ENCODE results near the gene SDE2. TPM values are rescaled to one million over a fixed set of nuclear protein-coding genes. Genes with fewer than 3 reads are reported as not detected.

Gene SDE2
- 10 to 100 TPM in 1 of 6 experiments, 1 to 10 TPM in 5; 7.1 to 10.9 (median 8.6) TPM for total RNA-seq
- long read RNA-seq, partial matches to known transcripts = 1 of 1 reads
- long read RNA-seq, other reads (novel, unspliced or antisense) = 0 of 1 reads

DNA sequence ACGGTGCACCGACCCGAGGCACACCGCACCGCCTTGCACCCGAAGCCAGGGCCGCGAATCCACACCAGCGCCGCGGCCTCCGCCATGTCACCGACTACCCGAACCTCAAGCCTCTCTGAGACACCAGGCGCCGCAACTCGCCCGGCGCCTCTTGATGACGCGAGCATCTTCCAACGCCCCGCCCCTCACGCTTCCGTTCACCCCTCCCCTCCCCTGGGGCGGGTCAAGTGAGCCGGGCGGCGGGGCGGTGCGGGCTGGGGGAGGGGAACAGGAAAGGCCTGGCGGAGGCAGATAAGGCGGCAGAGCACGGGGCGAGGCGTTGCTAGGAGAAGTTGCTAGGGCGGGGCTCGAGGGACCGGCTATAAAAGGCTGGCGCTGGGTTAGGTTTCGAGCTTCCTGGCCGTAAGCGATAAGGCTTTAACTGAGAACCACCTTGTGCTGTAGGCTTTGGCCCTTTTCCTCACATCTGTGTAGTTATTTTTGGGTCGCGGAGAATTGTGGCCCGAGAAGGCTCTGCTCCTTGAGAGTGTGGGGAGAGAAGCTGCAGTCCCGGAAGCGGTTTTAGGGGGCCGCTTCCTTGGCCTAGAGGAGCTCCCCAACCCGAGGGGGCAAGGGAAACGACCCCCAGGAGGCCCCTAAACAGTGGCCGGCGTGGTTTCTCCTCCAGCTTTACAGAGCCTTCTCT lies at the start of gene SDE2:
Gene SDE2, minus strand, starts transcription at position 117 of the 685 bp plus-strand sequence. Its CDS starts 31 bp downstream, at position 86.
- peaks cover 0 to 20% (median 6%) of the 10 kb centered on the region in 4 donors for H3K4me1 ChIP-seq

DNA sequence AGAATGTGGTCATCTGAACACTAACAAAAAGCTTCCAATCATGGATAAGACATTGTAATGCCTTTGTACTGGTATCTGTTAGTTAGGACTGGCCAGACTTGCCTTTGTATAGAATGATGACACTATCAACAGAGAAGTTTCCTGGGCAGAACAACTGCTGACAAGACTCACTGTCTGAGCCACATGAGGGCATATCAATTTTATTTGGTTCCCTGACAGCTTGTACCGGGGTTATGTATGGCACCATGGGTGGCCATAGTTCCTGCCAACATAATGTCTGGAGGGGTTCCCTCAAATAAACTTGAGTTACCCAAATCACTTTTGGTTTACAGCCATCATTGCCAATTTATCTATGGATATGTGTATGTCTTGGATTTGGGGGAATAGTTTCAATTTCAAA lies 49.7 kb upstream of the SDE2 start:
- no peaks in the 10 kb centered on the region for H3K27me3 ChIP-seq
- H3K4me3 ChIP-seq = no peak overlapping the region
- H3K9me3 ChIP-seq = no peaks in the 10 kb centered on the region
- no peaks in the 10 kb centered on the region for H3K4me1 ChIP-seq
- no peak for TF ChIP-seq POLR2A (IDR thresholded peaks at IDR 0.05)
- TF ChIP-seq, protein P1, sequence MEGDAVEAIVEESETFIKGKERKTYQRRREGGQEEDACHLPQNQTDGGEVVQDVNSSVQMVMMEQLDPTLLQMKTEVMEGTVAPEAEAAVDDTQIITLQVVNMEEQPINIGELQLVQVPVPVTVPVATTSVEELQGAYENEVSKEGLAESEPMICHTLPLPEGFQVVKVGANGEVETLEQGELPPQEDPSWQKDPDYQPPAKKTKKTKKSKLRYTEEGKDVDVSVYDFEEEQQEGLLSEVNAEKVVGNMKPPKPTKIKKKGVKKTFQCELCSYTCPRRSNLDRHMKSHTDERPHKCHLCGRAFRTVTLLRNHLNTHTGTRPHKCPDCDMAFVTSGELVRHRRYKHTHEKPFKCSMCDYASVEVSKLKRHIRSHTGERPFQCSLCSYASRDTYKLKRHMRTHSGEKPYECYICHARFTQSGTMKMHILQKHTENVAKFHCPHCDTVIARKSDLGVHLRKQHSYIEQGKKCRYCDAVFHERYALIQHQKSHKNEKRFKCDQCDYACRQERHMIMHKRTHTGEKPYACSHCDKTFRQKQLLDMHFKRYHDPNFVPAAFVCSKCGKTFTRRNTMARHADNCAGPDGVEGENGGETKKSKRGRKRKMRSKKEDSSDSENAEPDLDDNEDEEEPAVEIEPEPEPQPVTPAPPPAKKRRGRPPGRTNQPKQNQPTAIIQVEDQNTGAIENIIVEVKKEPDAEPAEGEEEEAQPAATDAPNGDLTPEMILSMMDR (IDR thresholded peaks at IDR 0.05) = no peak
- WGBS (ENCODE audit: insufficient coverage, low coverage, low lambda C conversion rate, missing lambda C conversion rate) = no CpG with 5 or more reads among the region's 1 CpG
- H3K27ac ChIP-seq = no peak overlapping the region
- intact Hi-C loops (cut with DNase I) = no loop called here
- H3K36me3 ChIP-seq = no peaks in the 10 kb centered on the region
- DNase-seq = no peak
- no peak for ATAC-seq

More for the DNA sequence above, at the start of gene SDE2:
- Histone ChIP-seq H3K4me3 (peak within 1 kb of the TSS; percentile 54 to 86 (median 84)), H3K9me3 (no peaks in the 10 kb centered on the region), H3K27me3 (no peaks in the 10 kb centered on the region), H3K27ac (peak within 1 kb of the TSS; percentile 90 to 95 (median 90)), H3K36me3 (peaks cover 0 to 10% (median 0%) of the 10 kb centered on the region in 4 donors)
- DNase-seq (peak; percentile 100), ATAC-seq (peak; percentile 96 to 99 (median 98))
- 0% methylated on average over 13 of the region's 53 CpGs for WGBS (ENCODE audit: insufficient coverage, low coverage, low lambda C conversion rate, missing lambda C conversion rate)
- intact Hi-C loops (cut with DNase I) = no loop called here
- TF ChIP-seq, protein P1 (IDR thresholded peaks at IDR 0.05) = no peak
- TF ChIP-seq POLR2A (IDR thresholded peaks at IDR 0.05) = peak; percentile 97

DNA sequence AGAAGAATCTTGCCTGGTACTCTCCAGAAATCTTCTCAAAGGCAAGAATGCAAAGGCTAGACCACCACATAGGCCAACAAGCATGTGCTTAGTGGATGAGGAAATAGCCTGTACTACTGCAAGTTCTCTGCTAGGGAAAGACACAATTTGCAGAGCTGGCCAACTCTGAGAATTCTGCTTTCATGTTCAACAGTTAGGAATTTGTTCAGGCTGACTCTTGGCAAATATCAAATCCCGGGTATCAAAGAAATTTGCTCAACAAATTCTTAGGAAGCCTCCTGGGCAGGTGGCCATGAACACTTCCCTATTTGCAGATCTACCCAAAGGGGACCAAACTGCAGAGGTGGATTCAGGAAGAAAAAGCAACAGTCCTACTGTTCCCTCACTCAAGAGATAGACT lies 48.4 kb upstream of the SDE2 start:
- no peak overlapping the region for H3K4me3 ChIP-seq
- 8% methylated on average over 1 of the region's 1 CpG for WGBS (ENCODE audit: insufficient coverage, low coverage, low lambda C conversion rate, missing lambda C conversion rate)
- intact Hi-C loops (cut with DNase I) = no loop called here
- no peak for TF ChIP-seq POLR2A (IDR thresholded peaks at IDR 0.05)
- no peaks in the 10 kb centered on the region for H3K4me1 ChIP-seq
- no peaks in the 10 kb centered on the region for H3K27me3 ChIP-seq
- no peak overlapping the region for H3K27ac ChIP-seq
- no peak for DNase-seq
- no peaks in the 10 kb centered on the region for H3K36me3 ChIP-seq
- ATAC-seq = peak in 2 of 4 donors; percentile 12 to 37
- no peaks in the 10 kb centered on the region for H3K9me3 ChIP-seq

DNA sequence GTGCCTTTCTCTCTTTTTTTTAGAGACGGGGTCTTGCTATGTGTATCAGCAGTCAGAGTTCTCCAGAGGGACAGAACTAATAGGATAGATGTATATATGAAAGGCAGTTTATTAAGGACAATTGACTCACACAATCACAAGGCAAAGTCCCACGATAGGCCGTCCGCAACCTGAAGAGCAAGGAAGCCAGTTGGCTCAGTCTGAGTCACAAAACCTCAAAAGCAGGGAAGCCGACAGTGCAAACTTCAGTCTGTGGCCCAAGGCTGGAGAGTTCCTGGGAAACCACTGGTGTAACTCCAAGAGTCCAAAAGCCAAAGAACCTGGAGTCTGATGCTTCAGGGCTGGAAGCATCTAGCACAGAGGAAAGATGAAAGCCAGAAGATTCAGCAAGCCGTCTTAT lies 47.1 kb upstream of the SDE2 start:
- intact Hi-C loops (cut with DNase I) = no loop called here
- Histone ChIP-seq H3K27me3 (no peaks in the 10 kb centered on the region), H3K4me3 (no peak overlapping the region), H3K27ac (no peak overlapping the region), H3K4me1 (no peaks in the 10 kb centered on the region), H3K36me3 (no peaks in the 10 kb centered on the region), H3K9me3 (no peaks in the 10 kb centered on the region)
- DNase-seq (no peak), ATAC-seq (peak in 3 of 4 donors; percentile 55 to 67 (median 59))
- 63% methylated on average over 5 of the region's 6 CpGs for WGBS (ENCODE audit: insufficient coverage, low coverage, low lambda C conversion rate, missing lambda C conversion rate)
- no peak for TF ChIP-seq POLR2A (IDR thresholded peaks at IDR 0.05)
- TF ChIP-seq, protein P1 (IDR thresholded peaks at IDR 0.05) = no peak

DNA sequence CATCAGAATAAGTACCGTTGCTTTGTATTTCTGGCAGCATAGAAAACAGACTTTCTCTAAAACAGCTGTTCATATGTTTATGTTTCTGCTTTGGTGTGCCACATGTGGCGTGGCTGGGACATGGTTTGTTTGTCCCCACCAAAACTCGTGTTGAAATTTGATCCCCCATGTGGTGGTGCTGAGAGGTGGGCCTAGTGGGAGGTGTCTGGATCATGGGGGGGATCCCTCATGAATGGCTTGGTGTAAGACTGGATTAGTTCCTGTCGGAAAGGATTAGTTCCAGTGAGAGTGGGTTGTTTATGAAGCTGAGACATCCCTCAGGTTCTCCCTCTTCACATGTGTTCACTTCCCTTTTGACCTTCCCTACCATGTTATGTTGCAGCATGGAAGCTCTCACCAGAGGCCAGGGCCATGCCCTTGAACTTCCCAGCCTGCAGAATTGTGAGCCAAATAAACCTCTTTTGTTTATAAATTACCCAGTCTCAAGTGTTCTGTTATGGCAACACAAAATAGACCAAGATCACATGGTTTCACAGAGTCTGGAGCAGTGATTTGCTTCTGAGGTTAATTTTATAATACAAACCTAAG lies 45.5 kb upstream of the SDE2 start:
- 71% methylated on average over 3 of the region's 4 CpGs for WGBS (ENCODE audit: insufficient coverage, low coverage, low lambda C conversion rate, missing lambda C conversion rate)
- no peak for ATAC-seq
- intact Hi-C loops (cut with DNase I) = no loop called here
- DNase-seq = no peak
- no peaks in the 10 kb centered on the region for H3K9me3 ChIP-seq
- no peak overlapping the region for H3K4me3 ChIP-seq
- H3K27ac ChIP-seq = no peak overlapping the region
- no peaks in the 10 kb centered on the region for H3K27me3 ChIP-seq
- TF ChIP-seq, protein P1 (IDR thresholded peaks at IDR 0.05) = no peak
- TF ChIP-seq POLR2A (IDR thresholded peaks at IDR 0.05) = no peak
- H3K4me1 ChIP-seq = no peaks in the 10 kb centered on the region
- no peaks in the 10 kb centered on the region for H3K36me3 ChIP-seq

Measured in right lobe of liver (tissue), 6 donors.